Tracheal epithelial cell (primary cell): ENCODE measurements around the gene NRXN2. TPM values are rescaled to one million over a fixed set of nuclear protein-coding genes. Genes with fewer than 3 reads are reported as not detected.

Source experiments
- total RNA-seq: library from RNA; depleted of rRNA; stranded (reverse); fragments of >200 nt; gene quantifications from 2 replicates; pipeline ENCODE4 v1.2.1, GENCODE V29; 2014

Gene NRXN2
- not detected in 2 replicates for total RNA-seq

DNA sequence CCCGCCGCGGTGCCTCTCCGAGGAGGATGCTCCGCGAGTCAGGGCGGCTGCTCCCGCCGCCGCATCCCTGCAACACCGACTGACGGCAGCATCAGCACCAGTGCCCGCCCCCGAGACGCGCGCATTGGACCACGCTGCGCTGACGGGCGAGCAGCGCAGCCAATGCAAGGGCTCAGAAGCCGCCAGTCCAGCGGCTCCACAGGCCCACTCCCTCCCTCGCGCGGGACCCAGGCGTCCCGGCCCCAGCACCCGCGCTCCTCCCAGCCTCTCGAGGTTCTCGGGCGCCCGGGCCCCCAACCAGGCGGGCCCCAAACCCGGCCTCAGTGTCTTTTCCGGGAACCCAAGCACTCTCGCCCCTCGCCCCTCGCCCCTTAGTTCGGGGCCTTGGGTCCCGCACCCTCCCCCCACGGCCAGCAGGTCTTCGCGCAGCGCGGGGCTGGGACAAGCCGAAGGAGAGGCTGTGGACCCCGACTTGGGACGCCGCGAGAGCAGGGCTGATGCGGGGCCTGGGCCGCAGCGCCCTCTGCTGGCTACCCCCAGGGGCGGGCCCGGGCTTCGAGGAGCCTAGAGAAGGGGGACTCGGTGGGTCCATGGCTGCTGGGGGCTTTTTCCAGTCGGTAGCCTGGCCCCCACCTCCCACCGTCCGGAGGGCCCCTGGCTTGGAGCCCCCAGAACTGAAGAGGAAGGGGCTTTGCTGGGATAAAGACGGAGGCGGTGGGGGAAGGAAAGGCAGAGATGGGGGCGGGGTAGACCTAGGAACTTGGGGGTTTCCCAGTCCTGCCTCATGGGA is at the start of gene NRXN2:
NRXN2 (minus strand) TSS at position 81 of the 790 bp plus-strand sequence. CDS start 9,498 bp downstream, outside the sequence.

DNA sequence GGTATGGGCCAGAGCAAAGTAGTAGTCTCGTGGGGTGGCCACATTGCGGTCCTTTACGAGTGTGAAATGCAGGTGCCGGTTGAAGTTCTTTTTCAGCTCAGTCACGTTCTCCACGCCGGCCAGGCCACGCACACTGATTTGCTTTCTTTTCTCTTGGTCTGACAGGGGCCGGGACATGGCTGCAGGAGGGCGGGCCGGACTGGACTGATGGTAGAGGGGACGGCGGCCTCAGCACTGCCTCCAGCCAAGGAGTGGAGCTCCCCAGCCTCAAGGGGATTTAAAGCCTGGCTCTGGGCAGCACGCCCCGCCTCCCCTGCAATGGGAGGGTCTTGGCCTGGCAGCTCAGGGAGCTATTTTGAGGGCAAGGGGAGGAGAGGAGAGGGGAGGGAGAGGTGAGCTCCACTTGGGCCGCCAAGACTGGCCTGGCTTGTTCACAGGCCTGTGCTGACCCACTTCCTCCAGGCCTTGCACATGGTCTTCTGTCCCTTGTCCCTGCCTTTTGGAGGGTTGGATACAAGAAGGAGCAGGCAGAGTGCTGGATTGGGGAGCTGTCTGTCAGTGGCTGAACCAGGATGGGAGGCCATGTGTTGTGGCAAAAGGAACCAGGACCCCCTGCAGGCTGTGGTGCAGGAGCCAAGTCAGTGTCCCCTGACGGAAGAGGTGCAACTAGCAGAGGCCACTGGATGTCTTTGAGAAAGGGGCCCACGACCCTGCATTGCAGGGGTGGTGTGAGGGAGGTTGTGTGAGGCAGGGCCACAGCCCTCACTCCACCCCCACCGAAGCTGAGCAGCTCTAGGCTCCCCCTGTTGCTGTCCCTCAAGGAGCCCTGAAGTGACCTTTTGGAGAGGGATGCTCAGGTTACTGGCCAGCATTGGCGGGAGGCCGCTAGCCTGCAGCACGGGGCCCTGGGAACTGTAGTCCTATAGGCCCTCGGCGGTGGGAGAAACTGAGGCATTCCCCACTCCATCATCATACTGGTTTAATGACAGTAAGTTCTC is 37.0 kb upstream of the NRXN2 start, which contains the start of gene PYGM:
PYGM (minus strand) TSS at position 253 of the 998 bp plus-strand sequence; CDS start at position 177, 76 bp downstream.

DNA sequence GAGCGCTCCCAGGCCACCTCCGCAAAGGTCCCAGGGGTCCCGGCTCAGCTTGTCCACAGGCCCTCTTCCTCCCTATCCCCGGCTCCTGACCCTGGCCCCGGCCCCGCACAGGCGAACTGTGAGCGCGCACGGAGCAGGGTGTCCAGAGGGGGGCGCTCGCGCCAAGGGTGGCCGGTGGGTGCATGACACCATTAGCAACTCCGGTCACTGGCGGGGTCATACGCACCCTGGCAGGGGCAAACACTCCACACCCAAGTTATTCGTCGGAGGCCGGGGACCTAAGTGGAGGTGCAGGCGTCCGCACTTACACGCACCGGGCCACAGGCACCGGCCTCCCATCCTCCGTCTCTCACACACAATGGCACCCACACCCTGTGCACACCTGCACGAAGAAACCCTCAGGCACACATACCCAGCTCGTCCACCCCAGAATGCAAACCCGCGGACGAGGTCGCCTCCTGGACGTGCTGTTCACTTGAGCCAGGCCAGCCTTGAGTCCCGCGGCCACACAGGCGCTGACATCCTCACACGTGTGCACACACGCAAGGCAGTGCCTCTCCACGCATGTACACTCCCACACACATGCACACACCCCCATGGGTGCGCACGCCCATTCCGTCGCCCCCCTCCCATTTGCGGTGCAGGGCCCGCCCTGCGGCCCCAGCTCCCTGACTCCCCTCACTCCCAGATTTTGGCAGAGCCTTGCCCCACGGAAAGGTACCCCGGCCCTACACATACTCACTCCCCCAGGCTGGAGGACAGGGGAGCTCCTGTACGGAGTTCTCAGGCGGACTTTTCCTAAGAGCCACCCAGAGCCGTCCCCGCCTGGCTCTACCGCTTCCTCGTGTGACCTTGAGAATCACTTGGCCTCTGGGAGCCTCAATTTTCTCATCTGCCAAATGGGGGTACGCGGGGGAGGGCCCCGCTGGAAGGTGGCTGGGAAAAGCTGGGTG is 20.9 kb upstream of the NRXN2 start, which contains the start of gene RASGRP2:
RASGRP2 (minus strand) TSS at position 552 of the 953 bp plus-strand sequence. CDS start 1,276 bp downstream, outside the sequence.

DNA sequence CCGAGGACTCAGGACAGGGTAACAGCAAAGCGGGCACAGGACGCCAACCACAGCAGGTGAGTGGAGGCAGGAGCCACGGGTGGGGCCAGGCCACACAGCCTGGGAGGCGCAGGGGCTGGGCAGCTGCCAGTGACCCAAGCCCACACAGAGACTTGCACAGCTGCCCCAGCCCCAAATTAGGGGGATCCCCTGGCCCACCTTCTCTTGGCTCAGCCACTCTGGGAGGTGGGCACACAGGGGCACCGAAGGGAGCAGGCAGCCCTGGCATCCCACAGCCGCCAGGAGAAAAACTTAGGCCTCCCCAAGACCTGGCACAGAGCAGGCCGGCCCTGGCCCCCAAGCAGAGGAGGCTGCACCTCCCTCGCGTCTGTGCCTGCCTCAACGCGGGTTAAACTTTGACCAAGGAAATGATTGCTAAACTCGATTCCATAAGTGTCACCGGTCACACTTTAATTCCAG is 132.2 kb downstream of the NRXN2 start, which contains the start of gene SLC22A12:
SLC22A12 (plus strand) TSS at position 458 of the 459 bp plus-strand sequence. CDS start 337 bp downstream, outside the sequence.

Other genes with a start within 250 kb of the NRXN2 start
- gene SLC22A11, start 167.3 kb downstream of the NRXN2 start, total RNA-seq: under 0.01 TPM in 1 of 2 replicates, not detected in the other
- gene SLC22A12, start 132.0 kb downstream of the NRXN2 start, total RNA-seq: not detected in 2 replicates
- 0.48 TPM in 1 of 2 replicates, not detected in the other for gene RASGRP2, start 20.9 kb upstream of the NRXN2 start, total RNA-seq
- 0.21 TPM in 1 of 2 replicates, not detected in the other for gene PYGM, start 36.8 kb upstream of the NRXN2 start, total RNA-seq
- gene SF1, start 55.3 kb upstream of the NRXN2 start, total RNA-seq: 34.1 and 35.7 TPM in 2 replicates
- 14.7 and 16.0 TPM in 2 replicates for gene MAP4K2, start 80.0 kb upstream of the NRXN2 start, total RNA-seq
- 11.6 and 12.8 TPM in 2 replicates for gene MEN1, start 87.4 kb upstream of the NRXN2 start, total RNA-seq
- gene CDC42BPG, start 121.5 kb upstream of the NRXN2 start, total RNA-seq: 12.0 and 17.1 TPM in 2 replicates
- gene EHD1, start 155.4 kb upstream of the NRXN2 start, total RNA-seq: 41.6 and 107 TPM in 2 replicates
- 11.7 and 13.5 TPM in 2 replicates for gene ATG2A, start 194.0 kb upstream of the NRXN2 start, total RNA-seq
- 6.0 and 28.2 TPM in 2 replicates for gene PPP2R5B, start 201.5 kb upstream of the NRXN2 start, total RNA-seq
- not detected in 2 replicates for gene GPHA2, start 212.7 kb upstream of the NRXN2 start, total RNA-seq
- not detected in 2 replicates for gene MAJIN, start 248.9 kb upstream of the NRXN2 start, total RNA-seq